Peyer's patch (tissue), 4 donors: Measurements from ENCODE around the gene SCD. TPM values are rescaled to one million over a fixed set of nuclear protein-coding genes. Genes with fewer than 3 reads are reported as not detected.

Experiments
- DNase-seq, 3 donors: peaks; one replicate each; pipeline ENCODE4 v3.0.0-alpha.2; 2017 to 2019
- H3K27ac ChIP-seq, 4 donors: fragments of 200-600 bp; sonication (generic); one replicate each; pipeline ENCODE4 v1.5.1; 2016 to 2019
- H3K27me3 ChIP-seq, 2 donors: fragments of 200-600 bp; sonication (generic); one replicate each; pipeline ENCODE4 v1.5.1; 2019
- H3K36me3 ChIP-seq, 3 donors: fragments of 200-600 bp; sonication (generic); one replicate each; pipeline ENCODE4 v1.5.1; 2016 to 2019
- H3K4me1 ChIP-seq, 4 donors: fragments of 200-600 bp; sonication (generic); one replicate each; pipeline ENCODE4 v1.5.1; 2016 to 2019
- H3K4me3 ChIP-seq, 4 donors: fragments of 200-600 bp; sonication (generic); 1 replicate in 3 of 4; 2 replicates in 1 of 4; pipeline ENCODE4 v1.5.1; 2016 to 2019; ENCODE audit warnings: mild to moderate bottlenecking in 1 of 4
- H3K9me3 ChIP-seq, 4 donors: fragments of 200-600 bp; sonication (generic); one replicate each; pipeline ENCODE4 v1.5.1; 2016 to 2019; ENCODE audit warnings: mild to moderate bottlenecking in 1 of 4
- CTCF ChIP-seq, 6 experiments: fragments of 450-650 bp in 4 of 6; fragments of 200-600 bp in 2 of 6; sonication (generic) in 1 of 6; IDR thresholded peaks; one replicate each; pipeline ENCODE4 v1.5.1; 2017 to 2019; ENCODE audit warnings: antibody characterized with exemption in 6 of 6, mild to moderate bottlenecking in 3 of 6, moderate library complexity in 1 of 6
- POLR2A ChIP-seq, 2 donors: fragments of 450-650 bp; IDR thresholded peaks; one replicate each; pipeline ENCODE4 v1.5.1; 2017; ENCODE audit warnings: antibody characterized with exemption in 2 of 2, mild to moderate bottlenecking in 2 of 2, moderate library complexity in 2 of 2
- total RNA-seq, 4 donors: library from RNA; depleted of rRNA; stranded (reverse); fragments of >200 nt; gene quantifications; one replicate each; pipeline ENCODE4 v1.1.0, GENCODE V29; 2016

SCD gene
- total RNA-seq, 4 donors from 2014 or later, result 7.8 to 69.9 (median 34.2) TPM

GRCh38 chr10:100359529-100360150 is 12.6 kb downstream of the SCD start:
- TF ChIP-seq CTCF (IDR thresholded peaks at IDR 0.05) (no peak), POLR2A (IDR thresholded peaks at IDR 0.05) (no peak)
- no peaks in the 10 kb centered on the region for H3K27me3 ChIP-seq
- no peak overlapping the region for H3K27ac ChIP-seq
- H3K36me3 ChIP-seq, result peaks cover 0 to 32% (median 0%) of the 10 kb centered on the region in 3 donors
- no peaks in the 10 kb centered on the region for H3K9me3 ChIP-seq
- no peak for DNase-seq
- H3K4me1 ChIP-seq, result peaks cover 0 to 20% (median 0%) of the 10 kb centered on the region in 4 donors
- H3K4me3 ChIP-seq, result no peak overlapping the region

GRCh38 chr10:100360234-100360633 is 13.2 kb downstream of the SCD start:
- TF ChIP-seq POLR2A (IDR thresholded peaks at IDR 0.05) (no peak), CTCF (IDR thresholded peaks at IDR 0.05) (no peak)
- Histone ChIP-seq H3K36me3 (peaks cover 0 to 27% (median 0%) of the 10 kb centered on the region in 3 donors), H3K9me3 (no peaks in the 10 kb centered on the region), H3K4me1 (peaks cover 0 to 24% (median 0%) of the 10 kb centered on the region in 4 donors), H3K4me3 (no peak overlapping the region), H3K27ac (no peak overlapping the region), H3K27me3 (no peaks in the 10 kb centered on the region)
- no peak for DNase-seq

DNA sequence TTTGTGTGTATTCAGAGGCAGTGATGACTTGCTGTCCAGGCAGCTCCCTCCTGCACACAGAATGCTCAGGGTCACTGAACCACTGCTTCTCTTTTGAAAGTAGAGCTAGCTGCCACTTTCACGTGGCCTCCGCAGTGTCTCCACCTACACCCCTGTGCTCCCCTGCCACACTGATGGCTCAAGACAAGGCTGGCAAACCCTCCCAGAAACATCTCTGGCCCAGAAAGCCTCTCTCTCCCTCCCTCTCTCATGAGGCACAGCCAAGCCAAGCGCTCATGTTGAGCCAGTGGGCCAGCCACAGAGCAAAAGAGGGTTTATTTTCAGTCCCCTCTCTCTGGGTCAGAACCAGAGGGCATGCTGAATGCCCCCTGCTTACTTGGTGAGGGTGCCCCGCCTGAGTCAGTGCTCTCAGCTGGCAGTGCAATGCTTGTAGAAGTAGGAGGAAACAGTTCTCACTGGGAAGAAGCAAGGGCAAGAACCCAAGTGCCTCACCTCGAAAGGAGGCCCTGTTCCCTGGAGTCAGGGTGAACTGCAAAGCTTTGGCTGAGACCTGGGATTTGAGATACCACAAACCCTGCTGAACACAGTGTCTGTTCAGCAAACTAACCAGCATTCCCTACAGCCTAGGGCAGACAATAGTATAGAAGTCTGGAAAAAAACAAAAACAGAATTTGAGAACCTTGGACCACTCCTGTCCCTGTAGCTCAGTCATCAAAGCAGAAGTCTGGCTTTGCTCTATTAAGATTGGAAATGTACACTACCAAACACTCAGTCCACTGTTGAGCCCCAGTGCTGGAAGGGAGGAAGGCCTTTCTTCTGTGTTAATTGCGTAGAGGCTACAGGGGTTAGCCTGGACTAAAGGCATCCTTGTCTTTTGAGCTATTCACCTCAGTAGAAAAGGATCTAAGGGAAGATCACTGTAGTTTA is 15.8 kb downstream of the SCD start:
- TF ChIP-seq POLR2A (IDR thresholded peaks at IDR 0.05), result no peak
- no peak for TF ChIP-seq CTCF (IDR thresholded peaks at IDR 0.05)
- peaks cover 0 to 27% (median 0%) of the 10 kb centered on the region in 4 donors for H3K4me1 ChIP-seq

GRCh38 chr10:100364175-100364574 is 17.1 kb downstream of the SCD start:
- Histone ChIP-seq H3K9me3 (no peaks in the 10 kb centered on the region), H3K36me3 (peaks cover 0 to 5% (median 0%) of the 10 kb centered on the region in 3 donors), H3K4me1 (peaks cover 0 to 27% (median 0%) of the 10 kb centered on the region in 4 donors), H3K27me3 (no peaks in the 10 kb centered on the region), H3K27ac (no peak overlapping the region), H3K4me3 (no peak overlapping the region)
- no peak for DNase-seq
- TF ChIP-seq POLR2A (IDR thresholded peaks at IDR 0.05), result no peak
- TF ChIP-seq CTCF (IDR thresholded peaks at IDR 0.05), result no peak

More for the DNA sequence above, 15.8 kb downstream of the SCD start:
- Histone ChIP-seq H3K4me3 (no peak overlapping the region), H3K27ac (no peak overlapping the region), H3K9me3 (no peaks in the 10 kb centered on the region), H3K36me3 (peaks cover 0 to 7% (median 0%) of the 10 kb centered on the region in 3 donors), H3K27me3 (no peaks in the 10 kb centered on the region)
- no peak for DNase-seq

- no peak overlapping the region for H3K4me3 ChIP-seq
- H3K9me3 ChIP-seq, result no peaks in the 10 kb centered on the region
- no peak for TF ChIP-seq POLR2A (IDR thresholded peaks at IDR 0.05)
- peaks cover 0 to 5% (median 0%) of the 10 kb centered on the region in 3 donors for H3K36me3 ChIP-seq
- DNase-seq, result peak in 2 of 3 donors; percentile 89 to 92
- no peaks in the 10 kb centered on the region for H3K27me3 ChIP-seq
- H3K4me1 ChIP-seq, result peaks cover 0 to 22% (median under 1%) of the 10 kb centered on the region in 4 donors
- peak overlapping the region in 3 of 4 donors; percentile 19 to 77 (median 48) for H3K27ac ChIP-seq
These were observed 17.8 kb downstream of the SCD start for GRCh38 chr10:100364735-100365391.
